Pancreas (tissue), 10 donors: ENCODE results near the gene ELAC2. TPM values are rescaled to one million over a fixed set of nuclear protein-coding genes. Genes with fewer than 3 reads are reported as not detected.

ENCODE experiments used
- ATAC-seq, 4 donors: fragments of 200-7000 bp; cut with Tn5 transposase; one replicate each; pipeline versions ENCODE4 v1.8.0 to v1.9.1; 2020; ENCODE audit warnings: mild to moderate bottlenecking in 4 of 4, moderate library complexity in 4 of 4
- DNase-seq, 6 donors: peaks; one replicate each; pipeline ENCODE4 v3.0.0-alpha.2; 2020
- FAIRE-seq: peaks from 2 replicates; lab custom pipeline; 2012; peaks lifted over from hg19 to GRCh38; lab: Jason Lieb, UNC
- H3K27ac ChIP-seq, 4 donors: fragments of 200-600 bp; sonication (generic); 1 replicate in 3 of 4; 2 replicates in 1 of 4; pipeline versions ENCODE4 v1.5.0 to v1.8.0; 2020
- H3K27me3 ChIP-seq, 4 donors: fragments of 200-600 bp; one replicate each; pipeline ENCODE4 v1.8.0; 2021
- H3K36me3 ChIP-seq, 3 donors: fragments of 200-600 bp; sonication (generic) in 1 of 3; one replicate each; pipeline versions ENCODE4 v1.5.0 to v1.8.0; 2020 to 2021
- H3K4me1 ChIP-seq, 3 donors: fragments of 200-600 bp; one replicate each; pipeline ENCODE4 v1.8.0; 2021
- H3K4me3 ChIP-seq, 4 donors: fragments of 200-600 bp; sonication (generic) in 2 of 4; one replicate each; pipeline versions ENCODE4 v1.5.0 to v1.8.0; 2020 to 2021
- H3K9me3 ChIP-seq, 4 donors: fragments of 200-600 bp; one replicate each; pipeline ENCODE4 v1.8.0; 2021
- WGBS, 2 donors: extraction: QIAGEN DNeasy Blood & Tissue Kit; methylation state at CpG; one replicate each; pipeline ENCODE4 v1.1.7; 2013; 5-methylcytosine and 5-hydroxymethylcytosine counted together
- intact Hi-C, 3 donors: fragments of 100-400 bp; cut with DNase I; formaldehyde crosslinking; loops; one replicate each; pipeline versions ENCODE4 v1.11.1 to v1.14.2; 2022
- polyA plus RNA-seq, 2 donors: library from polyadenylated mRNA; stranded (reverse); fragments of 200-250 nt; gene quantifications; one replicate each; pipeline ENCODE4 v1.2.3, GENCODE V29; 2013
- total RNA-seq, 6 donors: library from RNA; stranded (reverse); fragmentation: NEBNext Ultra II Directional in 4 of 6; extraction: Animal tissue kit (Norgen Biotek cat#: 25700) in 4 of 6; gene quantifications; one replicate each; pipeline versions ENCODE4 v1.2.1 to v1.2.4, GENCODE V29; 2021 to 2023
- TF ChIP-seq, protein P1 (sequence below), 4 donors: fragments of 200-600 bp; sonication (generic) in 3 of 4; IDR thresholded peaks; one replicate each; pipeline versions ENCODE4 v1.5.0 to v1.8.0; 2021; ENCODE audit warnings: antibody characterized with exemption in 4 of 4
- donor health status: healthy with polysubstance abuse.
- donor health status: DM: no; HTN: no; CAD: no; lungs with moderate emphysema.
- donor health status: DM: no; HTN: no; CAD: no.
- donor health status: control.
- donor health status: control.
- donor health status: Bipolar disorder and iron deficiency.
- donor health status: DM: yes; HTN: yes; CAD: no.
- donor health status: DM: no; HTN: no; CAD: no.
- donor health status: DM: no; HTN: no; CAD: no.
- donor health status: DM: yes; HTN: yes; CAD: no.

ELAC2 gene
- total and polyA plus RNA-seq, 8 donors, result 19.6 to 39.2 (median 25.2) TPM

DNA sequence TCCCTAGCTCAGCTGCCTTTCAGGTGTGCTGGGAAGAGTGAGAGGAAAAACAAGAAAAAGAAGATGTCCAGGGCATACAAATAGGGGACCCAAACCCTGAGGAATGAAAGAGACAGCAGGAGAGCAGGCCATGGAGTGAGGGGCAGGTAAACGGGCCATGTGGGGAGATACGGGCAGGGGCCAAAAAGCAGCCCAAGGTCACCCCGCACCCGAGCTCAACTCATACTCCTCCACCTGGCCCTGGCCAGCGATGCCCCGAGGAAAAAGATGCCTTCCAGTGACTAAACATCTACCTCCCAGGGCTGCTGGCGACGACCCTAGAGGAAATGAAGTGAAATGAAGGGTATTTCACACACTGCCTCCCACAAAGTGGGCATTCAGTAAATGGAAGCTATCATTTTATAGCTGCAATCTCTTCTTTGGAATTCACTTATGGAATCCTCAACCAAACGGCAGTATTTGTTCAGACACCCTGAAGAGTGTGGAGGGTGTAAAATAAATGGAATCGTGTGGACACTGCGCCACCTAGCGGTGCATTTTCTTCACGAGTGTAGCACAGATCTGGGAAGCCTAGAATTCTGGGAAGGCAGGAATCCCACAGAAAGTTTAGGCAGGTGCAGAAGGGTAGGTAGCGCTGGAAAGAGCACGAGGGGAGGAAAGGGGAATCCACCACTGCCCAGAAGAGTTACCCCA, 14.9 kb downstream of the ELAC2 start:
- WGBS, 2 donors, result 33 to 38% methylated on average over 15 of the region's 15 CpGs
- H3K9me3 ChIP-seq, result no peaks in the 10 kb centered on the region
- TF ChIP-seq, protein P1, sequence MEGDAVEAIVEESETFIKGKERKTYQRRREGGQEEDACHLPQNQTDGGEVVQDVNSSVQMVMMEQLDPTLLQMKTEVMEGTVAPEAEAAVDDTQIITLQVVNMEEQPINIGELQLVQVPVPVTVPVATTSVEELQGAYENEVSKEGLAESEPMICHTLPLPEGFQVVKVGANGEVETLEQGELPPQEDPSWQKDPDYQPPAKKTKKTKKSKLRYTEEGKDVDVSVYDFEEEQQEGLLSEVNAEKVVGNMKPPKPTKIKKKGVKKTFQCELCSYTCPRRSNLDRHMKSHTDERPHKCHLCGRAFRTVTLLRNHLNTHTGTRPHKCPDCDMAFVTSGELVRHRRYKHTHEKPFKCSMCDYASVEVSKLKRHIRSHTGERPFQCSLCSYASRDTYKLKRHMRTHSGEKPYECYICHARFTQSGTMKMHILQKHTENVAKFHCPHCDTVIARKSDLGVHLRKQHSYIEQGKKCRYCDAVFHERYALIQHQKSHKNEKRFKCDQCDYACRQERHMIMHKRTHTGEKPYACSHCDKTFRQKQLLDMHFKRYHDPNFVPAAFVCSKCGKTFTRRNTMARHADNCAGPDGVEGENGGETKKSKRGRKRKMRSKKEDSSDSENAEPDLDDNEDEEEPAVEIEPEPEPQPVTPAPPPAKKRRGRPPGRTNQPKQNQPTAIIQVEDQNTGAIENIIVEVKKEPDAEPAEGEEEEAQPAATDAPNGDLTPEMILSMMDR (IDR thresholded peaks at IDR 0.05), result peak; percentile 57 to 85 (median 80)
- no peak overlapping the region for H3K27ac ChIP-seq
- H3K4me1 ChIP-seq, result no peaks in the 10 kb centered on the region
- no peak for FAIRE-seq
- intact Hi-C loops, result no loop called here
- peak in 5 of 6 donors; percentile 29 to 89 (median 70) for DNase-seq
- peak; percentile 79 to 93 (median 88) for ATAC-seq
- H3K36me3 ChIP-seq, result peaks cover 2 to 74% (median 48%) of the 10 kb centered on the region in 3 donors
- H3K4me3 ChIP-seq, result no peak overlapping the region
- no peaks in the 10 kb centered on the region for H3K27me3 ChIP-seq

DNA sequence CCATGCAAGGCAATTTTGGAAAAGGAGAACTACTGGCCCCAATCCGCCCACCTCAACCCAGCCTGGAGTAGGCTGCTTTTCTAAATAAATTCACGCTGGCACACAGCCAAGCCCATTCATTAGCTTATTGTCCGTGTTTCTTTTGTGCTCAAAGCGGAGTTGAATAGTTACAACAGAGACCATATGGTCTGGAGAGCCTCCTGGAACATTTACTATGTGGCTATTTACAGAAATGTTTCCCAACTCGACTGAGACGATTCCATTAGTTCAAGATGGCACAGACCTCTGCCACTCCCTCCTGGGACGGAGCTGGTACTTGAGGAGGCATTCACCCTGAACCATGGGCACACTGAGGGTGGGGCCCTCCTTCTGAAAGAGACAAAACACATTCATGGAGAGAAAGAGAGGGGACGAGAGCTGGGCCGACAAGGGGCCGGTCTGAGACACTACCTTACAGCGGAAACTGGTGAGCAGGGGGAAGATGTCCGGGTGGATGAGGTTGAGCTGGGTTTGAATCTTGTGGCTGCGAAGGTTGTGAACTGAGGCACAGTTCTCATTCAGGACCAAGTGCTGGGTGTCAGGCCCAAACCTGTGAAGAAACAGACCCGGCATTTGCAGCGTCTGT, 15.7 kb downstream of the ELAC2 start:
- Histone ChIP-seq H3K4me3 (no peak overlapping the region), H3K27me3 (no peaks in the 10 kb centered on the region), H3K9me3 (no peaks in the 10 kb centered on the region), H3K4me1 (no peaks in the 10 kb centered on the region), H3K27ac (no peak overlapping the region), H3K36me3 (peaks cover 2 to 77% (median 54%) of the 10 kb centered on the region in 3 donors)
- 74 to 77% methylated on average over 15 of the region's 15 CpGs for WGBS, 2 donors
- TF ChIP-seq, protein P1 (IDR thresholded peaks at IDR 0.05), result no peak
- no peak for FAIRE-seq
- no peak for DNase-seq
- no peak for ATAC-seq
- intact Hi-C loops, result no loop called here

DNA sequence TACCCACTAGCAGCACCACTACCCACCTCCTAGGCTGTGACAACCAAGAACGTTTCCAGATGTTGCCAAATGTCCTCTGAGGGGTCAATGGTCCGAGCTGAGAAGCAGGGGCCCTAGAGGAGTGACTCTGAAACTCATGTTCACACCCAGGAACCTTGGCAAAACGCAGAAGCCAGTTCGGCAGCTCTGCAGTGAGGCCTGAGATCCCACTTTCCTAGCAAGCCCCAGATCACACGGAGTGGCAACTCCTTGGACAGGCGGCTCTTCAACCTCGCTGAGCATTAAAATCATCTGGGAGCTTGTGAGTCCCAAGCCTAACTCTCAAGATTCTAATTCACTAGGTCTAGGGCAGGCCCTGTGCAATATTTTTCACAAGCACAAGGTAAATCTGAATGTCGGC, 17.3 kb downstream of the ELAC2 start:
- intact Hi-C loops, result no loop called here
- H3K9me3 ChIP-seq, result no peaks in the 10 kb centered on the region
- FAIRE-seq (no peak), ATAC-seq (no peak), DNase-seq (no peak)
- peaks cover 2 to 89% (median 60%) of the 10 kb centered on the region in 3 donors for H3K36me3 ChIP-seq
- no peak overlapping the region for H3K27ac ChIP-seq
- TF ChIP-seq, protein P1 (IDR thresholded peaks at IDR 0.05), result no peak
- H3K27me3 ChIP-seq, result no peaks in the 10 kb centered on the region
- no peaks in the 10 kb centered on the region for H3K4me1 ChIP-seq
- WGBS, 2 donors, result 82 to 89% methylated on average over 8 of the region's 8 CpGs
- H3K4me3 ChIP-seq, result no peak overlapping the region

DNA sequence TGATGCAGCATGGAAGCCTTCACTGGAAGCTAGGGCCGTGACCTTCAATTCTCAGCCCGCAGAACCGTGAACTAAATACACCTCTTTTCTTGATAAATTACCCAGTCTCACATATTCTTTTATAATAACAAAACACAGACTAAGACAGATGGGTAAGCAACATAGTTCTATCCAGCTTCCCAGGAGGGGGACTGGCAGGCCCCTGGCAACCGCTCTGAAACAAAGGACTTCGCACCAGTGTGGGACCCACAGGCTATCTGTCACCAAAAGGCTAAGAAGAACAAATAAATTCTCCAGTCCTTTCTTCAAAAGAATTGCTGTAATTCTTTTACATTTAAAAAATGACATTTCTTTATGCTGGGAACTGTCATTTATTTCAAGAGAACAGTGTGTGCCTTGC, 19.0 kb downstream of the ELAC2 start:
- H3K4me1 ChIP-seq, result no peaks in the 10 kb centered on the region
- DNase-seq (no peak), FAIRE-seq (no peak), ATAC-seq (no peak)
- no peak overlapping the region for H3K4me3 ChIP-seq
- intact Hi-C loops, result loop anchor here in 2 of 3 donors (10.0 kb wide), 2 partner anchors 454 to 744 kb away; no protein-coding TSS in a partner anchor
- TF ChIP-seq, protein P1 (IDR thresholded peaks at IDR 0.05), result no peak
- WGBS, 2 donors, result 93 to 95% methylated on average over 5 of the region's 5 CpGs
- peaks cover 5 to 89% (median 63%) of the 10 kb centered on the region in 3 donors for H3K36me3 ChIP-seq
- no peak overlapping the region for H3K27ac ChIP-seq
- no peaks in the 10 kb centered on the region for H3K27me3 ChIP-seq
- H3K9me3 ChIP-seq, result no peaks in the 10 kb centered on the region
